WI38 (cell line): ENCODE data around the gene MCC.

Source experiments
- H3K4me3 ChIP-seq: 2 replicates; pipeline ENCODE4 v1.5.1; 2011; ENCODE audit warnings: low read depth, mild to moderate bottlenecking, control low read depth, low read length
- CTCF ChIP-seq: IDR thresholded peaks from 2 replicates; pipeline ENCODE4 v1.5.1; 2012; ENCODE audit warnings: low read depth, mild to moderate bottlenecking, control low read depth, low read length

The MCC gene

GRCh38 chr5:113034182-113034773 is 454.0 kb downstream of the MCC start:
- no peak overlapping the region for H3K4me3 ChIP-seq
- TF ChIP-seq CTCF, result no peak

GRCh38 chr5:113031557-113031956 is 456.7 kb downstream of the MCC start:
- H3K4me3 ChIP-seq, result no peak overlapping the region
- TF ChIP-seq CTCF, result no peak

- TF ChIP-seq CTCF, result no peak
- no peak overlapping the region for H3K4me3 ChIP-seq
These were observed 457.1 kb downstream of the MCC start for GRCh38 chr5:113031104-113031503.

- no peak overlapping the region for H3K4me3 ChIP-seq
- no peak for TF ChIP-seq CTCF
These were observed 458.6 kb downstream of the MCC start for GRCh38 chr5:113029614-113030013.

- TF ChIP-seq CTCF, result no peak
- no peak overlapping the region for H3K4me3 ChIP-seq
These were observed 460.8 kb downstream of the MCC start for GRCh38 chr5:113027431-113027830.

- no peak overlapping the region for H3K4me3 ChIP-seq
- no peak for TF ChIP-seq CTCF
These were observed 461.2 kb downstream of the MCC start for GRCh38 chr5:113027015-113027414.

DNA sequence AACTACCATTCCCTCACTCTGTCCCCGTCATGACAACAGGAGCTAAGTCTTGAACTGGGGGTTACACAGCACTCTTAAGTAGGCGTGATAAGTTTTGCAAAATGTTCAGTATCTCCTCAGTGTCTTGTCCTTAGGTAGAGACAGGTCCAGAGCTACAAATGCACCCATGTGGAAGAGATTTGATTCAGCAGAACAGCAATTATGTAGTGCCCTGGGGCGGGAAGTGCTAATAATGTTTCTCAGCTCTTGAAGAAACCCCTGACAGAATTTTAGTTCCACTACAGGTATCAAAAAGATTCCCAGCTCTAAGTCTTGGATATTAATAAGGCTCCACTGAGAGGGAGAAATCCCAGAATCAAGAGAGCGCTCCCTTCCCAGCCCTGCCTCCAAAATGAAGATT is 462.0 kb downstream of the MCC start:
- TF ChIP-seq CTCF, result no peak

More for the DNA sequence above, 462.0 kb downstream of the MCC start:
- H3K4me3 ChIP-seq, result no peak overlapping the region
